ENCODE measurements around the gene KRTAP10-7.
"Not testable (repeated sequence)": the region's sequence is repeated elsewhere in the genome, so short reads cannot be mapped to it uniquely, and the experiment has no call there.

Gene KRTAP10-7

GRCh38 chr21:44644878-44645277, 44.5 kb downstream of the KRTAP10-7 start:
- no peak for TF ChIP-seq ZFX (IDR thresholded peaks at IDR 0.05; ENCODE audit: borderline replicate concordance)
- TF ChIP-seq, protein P1, sequence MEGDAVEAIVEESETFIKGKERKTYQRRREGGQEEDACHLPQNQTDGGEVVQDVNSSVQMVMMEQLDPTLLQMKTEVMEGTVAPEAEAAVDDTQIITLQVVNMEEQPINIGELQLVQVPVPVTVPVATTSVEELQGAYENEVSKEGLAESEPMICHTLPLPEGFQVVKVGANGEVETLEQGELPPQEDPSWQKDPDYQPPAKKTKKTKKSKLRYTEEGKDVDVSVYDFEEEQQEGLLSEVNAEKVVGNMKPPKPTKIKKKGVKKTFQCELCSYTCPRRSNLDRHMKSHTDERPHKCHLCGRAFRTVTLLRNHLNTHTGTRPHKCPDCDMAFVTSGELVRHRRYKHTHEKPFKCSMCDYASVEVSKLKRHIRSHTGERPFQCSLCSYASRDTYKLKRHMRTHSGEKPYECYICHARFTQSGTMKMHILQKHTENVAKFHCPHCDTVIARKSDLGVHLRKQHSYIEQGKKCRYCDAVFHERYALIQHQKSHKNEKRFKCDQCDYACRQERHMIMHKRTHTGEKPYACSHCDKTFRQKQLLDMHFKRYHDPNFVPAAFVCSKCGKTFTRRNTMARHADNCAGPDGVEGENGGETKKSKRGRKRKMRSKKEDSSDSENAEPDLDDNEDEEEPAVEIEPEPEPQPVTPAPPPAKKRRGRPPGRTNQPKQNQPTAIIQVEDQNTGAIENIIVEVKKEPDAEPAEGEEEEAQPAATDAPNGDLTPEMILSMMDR (IDR thresholded peaks at IDR 0.05), result no peak
- H3K27ac ChIP-seq, result no peak overlapping the region

GRCh38 chr21:44646366-44647221, 46.2 kb downstream of the KRTAP10-7 start, which contains the start of gene KRTAP10-11:
TSS of gene KRTAP10-11 (plus strand) at chr21:44646414. CDS start at chr21:44646459, 45 bp downstream.
- H3K27ac ChIP-seq, result not testable (repeated sequence)

DNA sequence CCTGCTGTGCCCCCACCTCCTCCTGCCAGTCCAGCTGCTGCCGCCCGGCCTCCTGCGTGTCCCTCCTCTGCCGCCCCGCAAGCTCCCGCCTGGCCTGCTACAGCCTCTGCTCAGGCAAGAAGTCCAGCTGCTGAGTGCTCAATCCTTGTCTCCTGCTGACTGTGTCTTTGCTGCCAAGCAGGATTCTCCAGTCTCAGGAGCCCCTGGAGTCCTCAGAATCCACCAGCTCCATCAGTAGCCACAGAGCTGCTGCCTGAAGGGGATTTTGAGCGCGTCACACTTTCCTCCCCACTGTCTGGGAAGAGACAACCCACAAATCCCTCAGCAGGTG, 46.8 kb downstream of the KRTAP10-7 start:
- no peak overlapping the region for H3K27ac ChIP-seq
- TF ChIP-seq, protein P1 (IDR thresholded peaks at IDR 0.05), result no peak
- TF ChIP-seq ZFX (IDR thresholded peaks at IDR 0.05; ENCODE audit: borderline replicate concordance), result no peak

DNA sequence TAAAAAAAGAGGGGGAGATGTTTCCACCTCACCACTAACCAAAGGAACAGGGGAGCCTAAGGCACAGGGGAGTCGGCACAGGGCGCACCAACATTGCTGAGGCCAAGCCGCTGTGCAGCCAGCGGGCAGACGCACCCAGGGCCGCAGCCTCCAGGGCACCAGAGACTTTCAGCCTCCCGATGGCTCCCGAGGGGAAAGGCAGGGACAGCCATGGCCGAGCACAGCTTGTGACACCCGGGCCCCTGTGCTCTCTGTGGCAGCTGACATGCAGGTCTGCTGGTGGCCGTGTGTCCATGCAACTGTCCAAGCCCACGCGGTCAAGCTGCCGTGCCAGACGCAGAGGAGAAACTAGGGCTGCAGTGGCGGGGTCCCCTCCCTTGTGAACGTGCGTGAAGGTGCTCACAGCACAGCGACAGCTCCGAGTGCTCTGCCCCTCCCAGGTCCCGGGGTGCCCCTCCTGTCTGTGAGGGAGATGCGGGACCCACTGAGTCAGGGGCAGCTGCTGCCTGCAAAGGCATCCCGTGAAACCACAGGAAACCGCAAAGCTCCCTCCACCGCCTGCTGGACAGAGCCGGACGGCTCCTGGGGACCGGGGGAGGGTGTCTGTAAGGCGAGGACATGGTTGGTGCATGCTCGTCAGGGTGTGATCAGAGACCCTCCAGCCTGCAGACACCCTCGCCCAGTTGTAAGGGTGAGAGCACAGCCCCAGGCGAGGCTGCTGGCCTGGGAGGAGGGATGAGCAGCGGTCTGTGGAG, 48.3 kb downstream of the KRTAP10-7 start:
- no peak overlapping the region for H3K27ac ChIP-seq
- TF ChIP-seq, protein P1 (IDR thresholded peaks at IDR 0.05), result no peak

DNA sequence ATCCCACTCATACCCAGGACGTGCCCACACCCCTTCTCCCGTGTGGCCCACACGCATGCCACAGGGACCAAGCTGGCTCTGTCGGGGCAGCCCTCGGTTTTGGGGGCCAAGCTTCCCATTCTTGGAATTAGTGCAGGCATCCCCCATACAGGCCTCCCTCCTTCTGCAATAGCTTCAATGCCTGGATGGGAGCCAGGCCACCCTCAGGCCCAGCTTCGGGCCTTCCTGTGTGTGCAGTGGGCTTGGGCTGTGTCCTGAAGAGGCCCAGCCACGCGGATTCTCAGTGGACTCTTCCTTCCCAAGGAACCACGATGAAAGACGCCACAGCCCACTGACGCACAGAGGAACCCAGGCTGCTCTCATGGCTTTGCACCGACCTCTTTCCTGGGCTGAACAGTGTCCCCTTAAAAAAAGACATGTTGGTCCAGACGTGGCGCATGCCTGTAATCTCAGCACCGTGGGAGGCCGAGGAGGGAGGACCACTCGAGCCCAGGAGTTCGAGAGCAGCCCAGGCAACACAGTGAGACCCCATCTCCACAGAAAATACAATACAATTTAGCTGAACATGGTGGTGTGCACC, 49.2 kb downstream of the KRTAP10-7 start:
- TF ChIP-seq ZFX (IDR thresholded peaks at IDR 0.05; ENCODE audit: borderline replicate concordance), result no peak
- TF ChIP-seq, protein P1 (IDR thresholded peaks at IDR 0.05), result no peak
- no peak overlapping the region for H3K27ac ChIP-seq

DNA sequence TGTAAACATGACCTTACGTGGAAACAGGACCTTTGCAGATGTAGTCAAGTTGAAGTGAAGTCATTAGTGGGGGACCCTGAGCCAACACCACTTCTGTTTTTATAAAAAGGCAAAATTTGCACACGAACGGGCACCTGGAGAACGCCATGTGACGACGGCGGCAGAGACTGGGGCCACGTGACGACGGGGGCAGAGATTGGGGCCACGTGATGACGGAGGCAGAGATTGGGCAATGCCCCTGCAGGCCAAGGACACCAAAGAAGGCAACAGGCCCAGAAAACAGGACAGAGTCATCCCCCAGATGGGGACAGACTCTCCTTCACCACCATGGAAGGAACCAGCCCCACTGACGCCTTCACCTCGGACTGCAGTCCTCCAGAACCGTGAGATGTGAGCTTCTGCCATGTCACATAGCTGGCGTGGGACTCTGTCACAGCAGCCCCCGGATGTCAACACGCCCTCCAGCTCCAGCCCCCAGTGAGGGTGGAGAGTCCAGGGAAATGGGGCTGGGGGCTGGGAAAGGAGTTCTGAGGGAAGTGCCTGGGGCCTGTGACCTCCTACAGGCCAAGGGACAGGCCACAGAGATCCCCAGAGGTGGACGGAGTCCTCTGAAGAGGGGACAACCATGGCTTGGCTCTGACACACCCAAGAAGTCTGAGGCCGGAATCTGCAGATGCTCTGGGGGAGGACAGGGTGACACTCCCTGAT, 50.0 kb downstream of the KRTAP10-7 start:
- TF ChIP-seq ZFX (IDR thresholded peaks at IDR 0.05; ENCODE audit: borderline replicate concordance), result no peak
- TF ChIP-seq, protein P1 (IDR thresholded peaks at IDR 0.05), result no peak
- H3K27ac ChIP-seq, result no peak overlapping the region

DNA sequence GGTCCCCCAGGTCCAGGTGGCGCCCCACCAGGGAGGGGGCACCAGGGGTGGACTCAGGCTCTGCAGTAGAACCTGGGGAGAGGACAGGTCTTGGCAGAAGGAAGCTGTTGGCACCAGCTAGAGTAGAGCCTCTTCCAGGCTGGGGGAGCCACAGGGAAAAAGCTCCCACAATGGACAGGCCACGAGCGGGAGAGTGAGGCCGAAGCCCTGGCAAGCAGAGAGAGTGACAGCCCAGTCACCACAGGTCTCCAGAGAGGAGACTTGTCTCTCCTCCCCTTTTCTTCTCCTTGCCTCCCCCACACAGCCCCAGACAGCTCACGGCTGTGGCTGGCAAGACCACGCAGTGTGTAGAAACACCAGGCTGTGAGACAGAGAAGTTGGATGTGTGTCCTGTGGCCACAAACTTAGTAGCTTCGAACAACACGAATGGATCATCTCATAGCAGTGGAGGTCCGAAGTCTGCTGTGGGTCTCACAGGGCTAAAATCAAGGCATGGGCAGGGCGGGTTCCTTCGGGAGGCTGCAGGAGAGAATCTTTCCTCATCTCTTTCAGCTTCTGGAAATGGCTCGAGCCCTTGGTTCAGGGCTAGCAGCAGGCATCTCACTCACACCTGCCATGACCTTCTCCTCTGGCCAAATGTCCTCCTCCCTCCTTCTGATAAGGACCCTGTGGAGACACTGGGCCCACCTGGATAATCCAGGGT, 50.7 kb downstream of the KRTAP10-7 start:
- H3K27ac ChIP-seq, result no peak overlapping the region
- TF ChIP-seq, protein P1 (IDR thresholded peaks at IDR 0.05), result no peak
- no peak for TF ChIP-seq ZFX (IDR thresholded peaks at IDR 0.05; ENCODE audit: borderline replicate concordance)

All from 22Rv1 (cell line).